Limb (tissue), 2 donors: Measurements from ENCODE around the gene LEF1.

ENCODE experiments used
- DNase-seq, 2 donors: peaks; one replicate each; pipeline ENCODE4 v3.0.0-alpha.2; 2016; ENCODE audit errors: extremely low spot score in 2 of 2

The LEF1 gene

GRCh38 chr4:108175966-108176365 lies 7.2 kb upstream of the LEF1 start:
- no peak for DNase-seq

DNA sequence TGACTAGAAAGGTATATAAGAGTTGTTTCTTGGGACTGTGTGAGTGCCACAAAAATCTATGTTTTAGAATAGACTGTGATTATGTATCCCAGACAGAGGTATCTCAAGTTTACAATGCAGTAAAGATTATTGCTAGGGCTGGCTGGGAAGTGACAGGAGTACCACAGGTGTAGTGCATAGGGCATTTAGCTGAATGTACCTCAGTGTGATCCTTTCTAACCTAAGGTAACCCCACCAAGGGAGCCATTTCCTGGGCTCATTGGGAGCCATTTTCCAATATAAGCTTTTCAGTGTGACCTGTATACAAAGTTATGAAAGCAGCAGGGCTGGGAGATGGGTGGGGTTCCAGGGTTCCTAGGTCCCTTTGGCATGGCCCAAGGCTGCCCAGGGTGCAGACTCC lies 6.1 kb upstream of the LEF1 start:
- no peak for DNase-seq

DNA sequence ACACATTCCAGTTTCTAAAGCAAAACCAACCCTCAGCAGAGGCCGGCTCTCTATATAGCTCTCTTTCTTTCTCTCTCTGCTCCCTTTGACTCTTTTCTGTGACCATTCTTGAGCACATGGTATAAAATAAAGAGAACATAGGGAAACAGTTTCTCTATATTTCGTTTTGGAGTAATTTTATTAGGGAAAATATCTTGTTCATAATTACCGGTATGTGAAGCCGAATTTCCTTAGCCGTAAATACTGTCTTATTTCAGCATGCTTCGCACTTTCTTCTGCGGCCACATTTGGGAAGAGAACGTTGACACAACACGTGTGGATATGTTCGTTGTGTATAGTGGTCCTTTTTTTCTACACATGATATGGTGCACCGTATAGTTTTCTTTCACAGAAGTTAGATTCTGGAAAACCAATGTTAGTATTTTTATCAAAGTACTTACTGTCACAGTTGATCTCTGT lies 4.9 kb upstream of the LEF1 start:
- no peak for DNase-seq

DNA sequence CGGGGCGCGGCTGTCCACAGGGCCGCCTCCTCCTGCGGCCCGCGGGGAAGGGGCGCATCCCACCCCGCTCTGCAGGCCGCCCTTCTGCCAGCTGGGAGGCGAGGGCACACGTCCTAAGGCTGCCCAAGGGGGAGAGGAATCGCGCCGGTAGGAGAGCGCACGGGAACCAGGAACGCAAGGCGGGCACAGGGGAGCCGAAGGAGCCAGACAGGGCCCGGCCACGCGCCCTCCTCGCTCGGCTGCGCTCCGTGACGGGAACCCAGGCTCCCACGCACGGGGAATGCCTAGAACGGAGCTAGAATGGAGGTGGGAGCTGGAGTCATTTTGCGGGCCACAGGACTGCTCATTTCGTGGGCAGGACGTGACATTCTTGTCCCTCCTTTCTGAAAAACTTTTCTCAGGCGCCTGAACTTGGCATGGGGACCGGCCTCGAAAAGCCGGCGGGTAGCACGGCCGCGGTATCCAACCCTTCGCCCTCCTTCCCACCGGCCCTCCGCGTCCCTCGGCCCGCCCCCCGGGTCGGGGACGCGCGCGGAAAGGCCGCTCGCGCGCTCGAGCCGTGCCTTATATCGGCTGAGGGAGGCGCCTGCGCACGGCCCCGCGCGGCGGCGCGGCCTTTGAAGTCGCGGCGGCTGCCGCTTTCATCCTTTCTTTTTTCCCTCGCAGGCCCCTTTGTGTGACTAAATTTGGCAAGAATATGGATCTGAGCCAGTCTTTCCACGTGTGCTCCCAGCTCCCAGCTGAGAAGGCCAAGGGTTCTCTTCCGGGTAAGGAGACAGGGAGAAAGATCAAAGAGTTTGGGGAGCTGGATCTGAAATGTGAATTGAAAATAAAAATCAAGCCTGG lies 4.2 kb upstream of the LEF1 start:
- DNase-seq: peak; percentile 74 to 87

- DNase-seq: peak in 1 of 2 donors; percentile 78
These were observed 3.6 kb upstream of the LEF1 start for GRCh38 chr4:108172231-108172752.

DNA sequence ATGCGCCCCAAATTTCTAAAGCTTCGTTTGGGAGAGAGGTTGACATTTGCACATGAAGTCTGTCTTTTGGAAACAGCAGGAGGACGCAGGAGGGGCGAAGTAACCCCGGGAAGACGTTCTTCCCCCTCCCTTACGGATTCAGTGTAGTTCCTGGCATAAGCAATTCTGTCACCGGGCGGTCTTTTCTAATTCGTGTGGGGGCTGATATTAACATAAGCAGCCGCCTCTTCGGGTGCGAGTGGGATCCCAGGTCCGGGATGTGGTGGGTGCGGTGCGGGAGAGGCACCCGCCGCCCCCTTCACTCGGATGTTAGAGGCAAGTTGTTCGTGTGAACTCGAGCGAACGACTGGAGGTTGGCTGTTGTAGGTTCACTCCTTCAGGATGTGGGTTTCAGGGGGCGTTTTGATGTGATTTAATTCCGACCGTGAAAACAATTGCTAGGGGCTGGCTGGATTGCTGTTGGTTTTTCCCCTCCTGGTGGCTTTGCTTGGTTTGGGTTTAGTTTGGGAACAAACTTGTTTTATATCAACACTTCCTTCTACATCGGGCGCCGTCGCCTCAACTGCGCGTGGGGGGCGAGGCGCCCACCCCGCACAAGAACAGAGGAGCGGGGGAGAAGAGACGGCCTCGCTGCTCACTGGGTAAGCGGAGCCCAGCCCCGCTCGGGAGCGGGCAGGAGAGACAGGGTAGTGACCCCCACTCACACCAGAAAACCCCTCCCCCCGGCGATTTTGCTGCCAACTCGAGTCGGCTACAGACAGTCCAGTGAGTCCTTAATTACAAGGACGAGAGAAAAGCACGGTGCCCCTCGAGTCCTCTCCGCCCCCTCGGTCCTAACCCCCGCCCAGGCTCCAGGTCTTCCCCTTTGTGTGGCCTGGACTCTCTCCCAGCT lies 2.9 kb upstream of the LEF1 start:
- DNase-seq: peak in 1 of 2 donors; percentile 69

GRCh38 chr4:108170631-108171338 lies 2.1 kb upstream of the LEF1 start:
- peak in 1 of 2 donors; percentile 35 for DNase-seq

DNA sequence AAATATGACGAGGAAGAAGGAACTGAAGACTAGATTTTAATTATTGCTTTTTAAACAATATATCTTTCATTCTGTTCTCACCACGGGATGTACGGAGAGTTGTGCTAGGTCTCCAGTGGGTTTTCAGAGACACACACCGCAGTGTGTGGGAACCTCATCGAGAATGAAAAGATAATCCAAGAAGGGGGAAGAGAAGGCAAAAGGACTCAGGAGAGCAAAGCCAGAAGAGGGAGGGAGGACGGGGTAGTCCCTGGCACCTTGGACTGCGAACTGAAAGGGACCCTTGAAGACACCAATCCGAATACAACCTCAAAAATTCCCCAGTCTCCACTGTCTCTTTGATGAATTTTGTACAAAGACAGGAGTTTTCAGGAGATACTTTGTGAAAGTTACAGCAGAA lies 932 bp upstream of the LEF1 start:
- DNase-seq: no peak

GRCh38 chr4:108168160-108168670 lies 517 bp downstream of the LEF1 start:
- peak in 1 of 2 donors; percentile 40 for DNase-seq

GRCh38 chr4:108166441-108167315 lies 2.1 kb downstream of the LEF1 start:
- DNase-seq: peak in 1 of 2 donors; percentile 64

- no peak for DNase-seq
These were observed 2.7 kb downstream of the LEF1 start for GRCh38 chr4:108166038-108166437.

DNA sequence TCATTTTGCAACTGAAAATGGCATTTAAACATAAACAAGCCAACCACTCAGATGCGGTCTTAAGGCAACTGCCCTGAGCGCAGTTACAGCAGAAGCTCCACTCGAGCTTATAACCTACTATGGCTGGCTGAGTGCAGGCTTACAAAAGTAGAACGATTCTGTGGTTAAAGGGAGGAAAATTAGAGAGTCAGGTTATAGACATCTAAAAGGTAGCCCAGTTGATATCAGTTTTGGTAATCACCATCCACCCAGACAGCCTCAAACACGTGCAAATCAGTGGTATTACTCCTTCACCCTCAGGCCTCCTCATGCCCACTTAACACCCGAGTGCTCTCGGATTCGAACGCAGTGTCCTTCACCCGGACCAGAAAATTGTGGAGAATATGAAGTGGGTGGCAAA lies 3.1 kb downstream of the LEF1 start:
- DNase-seq: no peak

DNA sequence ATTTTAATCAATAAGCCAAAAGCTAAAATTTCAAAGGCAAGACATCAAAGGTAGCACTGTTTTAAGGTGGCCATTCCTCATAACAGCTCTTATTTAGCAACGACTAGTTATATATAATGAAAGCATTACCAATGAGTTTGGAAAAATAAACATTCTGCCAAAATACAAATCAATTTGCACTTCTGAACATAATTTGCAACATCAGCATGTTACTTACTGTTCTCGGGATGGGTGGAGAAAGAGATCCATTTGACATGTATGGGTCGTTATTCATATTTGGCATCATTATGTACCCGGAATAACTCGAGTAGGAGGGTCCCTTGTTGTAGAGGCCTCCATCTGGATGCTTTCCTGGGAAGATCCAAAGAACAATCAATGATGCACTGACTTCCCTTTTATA lies 5.4 kb downstream of the LEF1 start:
- no peak for DNase-seq

GRCh38 chr4:108160741-108161352 lies 7.9 kb downstream of the LEF1 start:
- no peak for DNase-seq

- no peak for DNase-seq
These were observed 8.9 kb downstream of the LEF1 start for GRCh38 chr4:108159845-108160244.

GRCh38 chr4:108157655-108158054 lies 11.1 kb downstream of the LEF1 start:
- DNase-seq: no peak

GRCh38 chr4:108156391-108156790 lies 12.3 kb downstream of the LEF1 start:
- DNase-seq: no peak

- DNase-seq: no peak
These were observed 13.4 kb downstream of the LEF1 start for GRCh38 chr4:108155373-108155772.

- DNase-seq: no peak
These were observed 15.8 kb downstream of the LEF1 start for GRCh38 chr4:108152980-108153379.
